ENCODE data around the gene TMEM220.

Gene TMEM220

GRCh38 chr17:10729334-10730193 is at the start of gene TMEM220:
Gene TMEM220, minus strand, starts transcription at chr17:10730023. Its CDS starts 172 bp downstream, at chr17:10729851.
- peak in 47 of 56 donors; percentile 8 to 81 (median 58) for DNase-seq

- DNase-seq, result no peak
Observed at GRCh38 chr17:10779609-10780008, 49.8 kb upstream of the TMEM220 start.

- DNase-seq, result no peak
Observed at GRCh38 chr17:10777890-10778289, 48.1 kb upstream of the TMEM220 start.

GRCh38 chr17:10777131-10777807 is 47.4 kb upstream of the TMEM220 start:
- DNase-seq, result no peak

- no peak for DNase-seq
Observed at GRCh38 chr17:10776381-10776780, 46.6 kb upstream of the TMEM220 start.

GRCh38 chr17:10775740-10776356 is 46.0 kb upstream of the TMEM220 start:
- DNase-seq, result no peak

GRCh38 chr17:10775058-10775457 is 45.2 kb upstream of the TMEM220 start:
- DNase-seq, result no peak

GRCh38 chr17:10773391-10773790 is 43.6 kb upstream of the TMEM220 start:
- no peak for DNase-seq

- peak in 3 of 56 donors; percentile 5 to 23 (median 8) for DNase-seq
Observed at GRCh38 chr17:10772425-10773380, 42.9 kb upstream of the TMEM220 start.

- DNase-seq, result no peak
Observed at GRCh38 chr17:10771148-10771547, 41.3 kb upstream of the TMEM220 start.

GRCh38 chr17:10769840-10770239 is 40.0 kb upstream of the TMEM220 start:
- DNase-seq, result no peak

GRCh38 chr17:10768750-10769251 is 39.0 kb upstream of the TMEM220 start:
- DNase-seq, result peak in 7 of 56 donors; percentile 5 to 69 (median 28)

GRCh38 chr17:10767232-10767631 is 37.4 kb upstream of the TMEM220 start:
- DNase-seq, result no peak

- DNase-seq, result no peak
Observed at GRCh38 chr17:10762037-10762436, 32.2 kb upstream of the TMEM220 start.

- DNase-seq, result no peak
Observed at GRCh38 chr17:10761281-10761680, 31.5 kb upstream of the TMEM220 start.

- no peak for DNase-seq
Observed at GRCh38 chr17:10758062-10758461, 28.2 kb upstream of the TMEM220 start.

GRCh38 chr17:10757647-10758046 is 27.8 kb upstream of the TMEM220 start:
- no peak for DNase-seq

- no peak for DNase-seq
Observed at GRCh38 chr17:10757067-10757466, 27.2 kb upstream of the TMEM220 start.

GRCh38 chr17:10756619-10757018 is 26.8 kb upstream of the TMEM220 start:
- no peak for DNase-seq

- DNase-seq, result no peak
Observed at GRCh38 chr17:10756185-10756584, 26.4 kb upstream of the TMEM220 start.
